ENCODE measurements around the gene TWF1.

DNA sequence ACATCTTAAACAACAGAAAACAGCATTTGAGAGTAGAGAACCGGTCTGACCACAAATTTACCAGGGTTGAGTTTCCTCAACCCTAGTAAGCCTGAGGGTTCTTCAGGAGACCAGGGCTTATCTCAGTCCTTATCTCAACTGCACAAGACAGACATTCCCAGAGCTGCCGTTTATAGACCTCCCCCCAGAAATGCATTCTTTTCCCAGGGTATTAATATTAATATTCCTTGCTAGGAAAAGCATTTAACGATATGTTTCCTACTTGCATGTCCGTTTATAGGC is 42.0 kb upstream of the TWF1 start:
- TF ChIP-seq, protein P1, sequence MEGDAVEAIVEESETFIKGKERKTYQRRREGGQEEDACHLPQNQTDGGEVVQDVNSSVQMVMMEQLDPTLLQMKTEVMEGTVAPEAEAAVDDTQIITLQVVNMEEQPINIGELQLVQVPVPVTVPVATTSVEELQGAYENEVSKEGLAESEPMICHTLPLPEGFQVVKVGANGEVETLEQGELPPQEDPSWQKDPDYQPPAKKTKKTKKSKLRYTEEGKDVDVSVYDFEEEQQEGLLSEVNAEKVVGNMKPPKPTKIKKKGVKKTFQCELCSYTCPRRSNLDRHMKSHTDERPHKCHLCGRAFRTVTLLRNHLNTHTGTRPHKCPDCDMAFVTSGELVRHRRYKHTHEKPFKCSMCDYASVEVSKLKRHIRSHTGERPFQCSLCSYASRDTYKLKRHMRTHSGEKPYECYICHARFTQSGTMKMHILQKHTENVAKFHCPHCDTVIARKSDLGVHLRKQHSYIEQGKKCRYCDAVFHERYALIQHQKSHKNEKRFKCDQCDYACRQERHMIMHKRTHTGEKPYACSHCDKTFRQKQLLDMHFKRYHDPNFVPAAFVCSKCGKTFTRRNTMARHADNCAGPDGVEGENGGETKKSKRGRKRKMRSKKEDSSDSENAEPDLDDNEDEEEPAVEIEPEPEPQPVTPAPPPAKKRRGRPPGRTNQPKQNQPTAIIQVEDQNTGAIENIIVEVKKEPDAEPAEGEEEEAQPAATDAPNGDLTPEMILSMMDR (IDR thresholded peaks at IDR 0.05), result no peak
- TF ChIP-seq POLR2A (IDR thresholded peaks at IDR 0.05), result no peak
